ENCODE results near the gene PDE4B.

The PDE4B gene

GRCh38 chr1:66112744-66113400 lies 320.2 kb downstream of the PDE4B start:
- no peak for TF ChIP-seq CTCF (IDR thresholded peaks at IDR 0.05)

DNA sequence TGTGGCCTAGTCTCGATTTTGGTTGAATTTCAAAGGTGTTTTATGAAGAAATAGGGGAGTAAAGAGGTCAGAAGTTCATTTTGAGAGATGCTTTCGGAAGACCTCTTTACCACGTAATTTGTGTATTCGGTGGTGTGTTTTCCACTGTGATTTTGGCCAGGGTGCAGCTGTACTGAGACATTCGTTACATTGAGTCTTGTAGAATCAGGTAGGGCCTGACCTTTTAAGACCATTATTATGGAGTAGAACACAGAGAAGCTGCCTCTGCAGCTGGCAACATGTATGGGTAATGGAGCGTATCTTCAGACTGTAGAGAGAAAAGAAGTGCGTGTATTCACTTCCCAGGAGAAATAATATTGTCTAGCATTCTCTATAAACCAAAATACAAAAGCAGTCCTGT lies 326.5 kb downstream of the PDE4B start:
- TF ChIP-seq CTCF (IDR thresholded peaks at IDR 0.05), result no peak

DNA sequence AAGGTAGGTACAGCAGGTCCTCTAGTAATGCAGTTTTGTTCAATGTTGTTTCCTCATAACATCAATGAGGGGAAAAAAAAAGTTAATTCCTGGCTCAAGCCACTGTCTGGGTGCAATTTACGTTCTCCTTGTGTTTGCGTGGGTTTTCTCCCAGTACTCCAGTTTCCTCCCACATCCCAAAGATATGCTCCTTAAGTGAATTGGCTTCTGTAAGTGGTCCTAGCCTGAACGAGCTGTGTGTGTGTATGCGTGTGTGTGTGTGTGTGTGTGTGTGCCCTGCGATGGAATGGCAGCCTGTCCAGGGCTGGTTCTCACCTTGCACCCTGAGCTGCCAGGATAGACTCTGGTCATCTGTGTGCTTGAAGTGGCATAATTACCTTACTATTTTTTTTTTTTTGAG lies 332.0 kb downstream of the PDE4B start:
- no peak for TF ChIP-seq CTCF (IDR thresholded peaks at IDR 0.05)

DNA sequence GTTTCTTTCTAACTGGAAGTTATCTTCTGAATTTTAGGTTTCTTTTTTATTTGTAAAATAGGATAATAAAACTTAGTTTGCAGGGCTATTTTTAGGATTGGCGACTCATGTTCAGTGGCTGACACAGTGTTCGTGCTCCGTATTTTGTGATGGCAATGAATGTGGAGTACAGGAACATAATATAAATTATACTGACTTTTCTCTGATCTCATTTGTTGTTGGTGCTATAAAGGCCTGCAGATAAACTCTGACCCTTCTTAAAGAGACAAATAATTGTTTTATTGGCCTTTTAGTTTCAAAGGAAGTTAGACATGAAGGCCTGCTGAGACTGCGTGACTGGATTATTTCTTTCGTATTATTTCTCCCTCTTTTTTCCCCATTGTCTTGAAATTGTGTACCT lies 339.6 kb downstream of the PDE4B start:
- no peak for TF ChIP-seq CTCF (IDR thresholded peaks at IDR 0.05)

GRCh38 chr1:66134004-66134403 lies 341.3 kb downstream of the PDE4B start:
- TF ChIP-seq CTCF (IDR thresholded peaks at IDR 0.05), result no peak

DNA sequence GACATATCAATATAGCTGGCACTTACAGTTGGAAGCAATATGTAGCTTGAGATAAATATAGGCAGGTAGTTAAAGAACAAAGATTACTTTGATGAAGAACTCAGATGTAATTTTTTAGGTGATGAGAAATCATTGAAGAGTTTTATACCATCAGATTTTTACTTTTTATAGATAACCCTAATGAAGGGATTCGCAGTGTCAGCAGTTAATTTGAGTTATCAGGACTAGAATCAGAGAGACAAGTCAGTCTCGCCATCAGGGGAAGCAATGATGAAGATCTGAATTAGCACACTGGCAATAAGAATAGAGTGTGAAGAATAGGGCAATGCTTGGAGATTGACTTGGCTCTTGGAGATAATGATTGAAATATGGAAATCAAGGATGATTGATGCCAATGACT lies 342.5 kb downstream of the PDE4B start:
- no peak for TF ChIP-seq CTCF (IDR thresholded peaks at IDR 0.05)

DNA sequence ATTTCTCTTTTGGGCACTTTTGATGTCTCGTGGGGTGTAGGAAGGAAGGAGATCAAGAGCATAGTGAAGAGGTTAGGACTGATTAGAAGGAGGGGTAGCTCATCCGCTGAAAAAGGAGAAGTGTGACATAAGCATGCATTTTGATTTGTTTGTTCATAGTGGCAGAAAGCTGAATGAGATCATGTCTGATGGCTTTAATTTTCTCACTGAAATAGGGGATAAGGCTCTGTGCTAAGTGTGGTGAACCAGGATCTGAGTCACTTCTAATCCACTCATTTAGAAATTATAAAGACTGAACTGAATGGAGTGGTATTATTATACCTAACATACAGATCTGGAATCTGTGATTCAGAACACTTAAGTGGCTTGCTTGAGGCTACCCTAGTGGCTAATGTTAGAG lies 344.5 kb downstream of the PDE4B start:
- TF ChIP-seq CTCF (IDR thresholded peaks at IDR 0.05), result no peak

GRCh38 chr1:66138613-66139012 lies 345.9 kb downstream of the PDE4B start:
- TF ChIP-seq CTCF (IDR thresholded peaks at IDR 0.05), result no peak

Data from LNCAP (cell line).